Activated CD4-positive, alpha-beta T cell treated with anti-CD3 and anti-CD28 coated beads for 1 hour (primary cell): ENCODE data around the gene CZIB.

Source experiments
- DNase-seq: peaks from one replicate; pipeline ENCODE4 v3.0.0-alpha.2; 2020

CZIB gene

DNA sequence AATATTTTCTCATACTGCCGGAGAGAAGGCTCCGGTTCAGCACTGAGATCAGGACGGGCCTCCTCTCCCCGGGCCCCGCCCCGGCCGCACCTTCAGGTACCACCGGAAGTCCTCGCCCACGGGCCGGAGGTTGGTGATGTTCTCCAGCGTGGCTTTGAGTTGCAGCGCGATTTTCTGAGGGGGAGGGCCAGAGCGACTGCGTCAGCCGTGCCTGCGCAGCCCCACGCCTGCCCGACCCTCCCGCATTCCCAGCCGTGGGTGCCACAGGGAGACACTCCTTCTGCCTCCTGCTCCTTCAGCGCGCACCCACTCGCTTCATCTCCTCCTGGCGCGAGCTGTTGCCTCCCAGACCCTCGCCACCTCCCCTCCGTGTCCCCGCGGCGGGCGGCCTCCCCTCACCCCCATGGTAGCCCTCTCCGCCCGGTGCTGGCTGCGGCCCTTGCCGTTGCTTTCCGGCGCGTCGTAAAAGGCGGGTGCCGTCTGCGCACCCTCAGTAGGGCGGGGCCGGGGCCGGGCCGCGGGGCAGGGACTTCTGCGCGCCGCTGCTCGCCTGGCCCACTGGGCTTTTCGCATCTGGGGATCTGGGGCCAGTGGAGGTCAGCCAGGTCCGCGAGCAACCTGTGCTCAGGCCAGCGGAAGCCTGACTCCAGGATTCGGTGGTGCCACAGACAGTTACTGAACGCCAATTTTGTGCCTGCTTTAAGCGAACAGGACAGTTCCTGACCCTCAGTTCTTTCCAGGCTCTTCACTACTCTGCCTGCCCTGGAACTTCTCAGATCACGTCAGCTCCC lies at the start of gene CZIB:
Gene CZIB (minus strand): TSS at position 464 of the 791 bp plus-strand sequence. CDS start 59 bp downstream, at position 405.
- DNase-seq = peak; percentile 83

DNA sequence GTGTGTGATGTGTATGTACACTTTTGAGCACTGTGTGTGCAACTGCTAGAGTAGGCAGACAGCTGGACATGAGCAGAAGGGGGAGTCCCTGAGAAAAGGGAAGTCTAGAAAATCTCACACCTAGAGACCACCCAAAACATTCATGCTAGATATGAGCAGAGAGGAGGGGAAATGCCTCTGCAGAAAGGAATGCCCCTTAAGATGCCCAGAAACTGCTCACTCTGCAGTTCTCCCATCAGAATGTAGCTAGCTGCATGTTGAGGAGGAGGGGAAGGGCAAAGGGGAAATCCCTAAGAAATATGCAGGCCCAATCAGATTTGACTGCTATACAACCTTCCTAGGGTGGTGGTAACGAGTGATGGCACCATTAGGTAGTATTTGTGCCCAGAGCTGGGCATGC lies 49.7 kb upstream of the CZIB start:
- DNase-seq = no peak

DNA sequence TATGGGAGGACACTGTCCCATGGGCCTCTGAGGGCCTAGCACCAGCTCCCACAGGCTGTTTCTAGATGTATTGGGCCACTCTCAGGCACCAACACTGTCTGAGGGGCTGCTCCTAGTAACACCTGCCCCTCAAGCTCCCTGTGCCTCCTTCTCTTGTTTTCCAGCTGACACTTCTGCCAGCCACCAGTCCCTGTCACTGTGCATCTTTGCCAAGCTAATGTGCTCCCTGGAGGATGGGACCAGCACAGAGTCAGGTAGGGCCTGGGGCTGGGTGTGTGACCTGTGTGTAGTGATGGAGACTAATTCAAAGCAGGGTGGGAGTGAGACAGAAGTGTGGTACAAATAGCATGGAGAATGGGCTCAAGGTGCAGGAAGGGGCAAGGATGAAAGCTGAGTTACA lies 47.3 kb upstream of the CZIB start:
- DNase-seq = no peak

DNA sequence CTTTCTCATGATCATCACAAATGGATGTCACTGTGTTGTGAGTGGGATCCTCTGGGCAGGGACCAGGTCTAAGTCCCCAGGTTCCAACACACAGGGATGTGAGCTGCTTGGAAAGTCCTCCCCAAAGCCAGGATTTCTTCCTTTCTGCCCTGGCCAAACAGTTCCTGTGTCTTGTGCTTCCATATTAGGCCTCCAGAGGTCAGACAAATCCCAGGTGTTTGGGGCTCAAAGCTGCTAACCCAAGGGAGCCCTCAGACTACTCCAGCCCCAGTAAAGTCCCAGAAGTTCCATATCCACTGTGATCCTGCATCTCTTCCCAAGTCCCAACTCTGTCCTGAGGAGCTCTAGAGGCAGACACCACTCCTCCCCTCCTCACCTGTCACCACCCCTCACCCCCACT lies 45.6 kb upstream of the CZIB start:
- DNase-seq = no peak

DNA sequence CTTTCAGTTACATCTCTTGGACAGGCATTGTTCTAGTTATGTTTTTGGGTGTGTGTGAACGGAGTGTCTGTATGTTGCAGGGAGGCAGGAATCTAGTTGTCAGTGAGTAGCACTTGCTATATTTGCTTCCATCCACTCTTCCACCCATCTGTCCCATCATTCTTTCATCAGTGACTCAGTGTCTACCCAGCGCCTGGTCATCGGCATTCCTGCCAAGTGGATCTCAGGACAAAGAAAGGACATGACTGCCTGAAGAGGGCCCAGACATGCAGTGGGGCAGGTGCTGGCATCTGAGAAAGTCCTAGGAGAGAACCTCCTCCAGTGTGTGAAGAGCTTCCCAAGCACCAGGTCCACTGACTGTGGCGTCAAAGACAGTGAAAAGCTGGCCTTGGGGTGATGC lies 45.1 kb upstream of the CZIB start:
- DNase-seq = no peak

DNA sequence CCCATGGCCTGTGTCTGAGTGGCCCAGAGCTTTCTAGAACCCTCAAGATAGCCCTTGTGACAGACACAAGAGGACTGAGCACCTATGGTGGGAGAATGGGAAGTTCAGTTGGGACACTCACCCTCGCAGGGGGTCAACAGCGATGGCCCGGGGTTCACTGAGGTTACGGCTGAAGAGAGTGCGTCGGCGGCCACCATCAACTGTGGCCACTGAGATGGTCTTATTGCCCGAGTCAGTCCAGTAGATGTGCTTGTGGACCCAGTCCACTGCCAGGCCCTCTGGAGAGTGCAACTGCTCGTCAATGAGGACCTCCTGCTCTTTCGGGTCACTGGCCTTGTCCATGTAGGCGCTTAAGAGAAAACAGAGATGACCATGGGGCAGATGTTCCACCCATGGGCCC lies 43.6 kb upstream of the CZIB start:
- DNase-seq = no peak

DNA sequence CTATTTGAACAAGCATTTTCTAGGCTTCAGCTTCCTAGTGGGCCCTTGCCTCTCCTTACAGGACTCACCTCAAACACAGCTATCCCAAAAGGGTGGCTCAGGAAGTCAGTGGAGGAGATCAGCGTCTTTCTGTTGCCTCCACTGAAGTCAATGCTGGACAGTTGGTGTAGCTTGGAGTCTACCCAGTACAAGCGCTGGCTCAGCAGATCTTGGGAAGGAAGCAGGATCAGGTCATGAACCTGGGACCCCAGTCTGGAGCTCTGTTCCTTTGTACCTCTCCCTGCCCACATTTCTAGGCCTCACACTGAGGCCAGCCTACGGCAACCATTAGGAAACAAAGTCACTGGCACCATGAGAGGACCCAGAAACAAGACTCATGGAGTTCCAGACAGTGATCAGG lies 41.6 kb upstream of the CZIB start:
- DNase-seq = no peak

DNA sequence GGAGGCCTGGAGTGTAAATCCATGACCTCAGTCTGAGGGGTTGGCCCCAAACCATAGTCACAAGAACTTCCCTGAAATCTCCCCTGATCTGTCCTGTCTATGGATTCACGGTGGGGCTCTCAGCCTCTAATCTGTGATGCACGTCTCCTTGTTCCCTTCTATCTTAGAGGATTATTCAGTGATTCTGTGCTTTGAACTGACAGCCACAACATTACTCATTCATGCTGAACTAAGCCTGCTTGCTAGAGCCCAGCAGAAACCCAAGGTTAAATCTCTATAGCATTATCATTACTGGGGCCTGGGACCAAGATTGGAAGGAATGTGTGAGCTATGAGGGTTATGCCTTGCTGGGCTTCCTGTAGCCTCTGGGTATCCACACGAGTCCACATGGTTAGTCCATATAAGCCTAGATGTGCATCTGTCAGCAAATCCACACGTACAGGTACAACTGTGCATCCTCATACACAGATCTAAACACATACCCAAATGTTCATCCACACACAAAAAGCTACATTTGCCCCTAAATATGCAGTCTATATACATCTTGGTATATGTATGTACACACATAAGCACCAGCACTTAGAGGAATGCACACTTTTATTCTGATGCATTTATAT lies 40.3 kb upstream of the CZIB start:
- no peak for DNase-seq

DNA sequence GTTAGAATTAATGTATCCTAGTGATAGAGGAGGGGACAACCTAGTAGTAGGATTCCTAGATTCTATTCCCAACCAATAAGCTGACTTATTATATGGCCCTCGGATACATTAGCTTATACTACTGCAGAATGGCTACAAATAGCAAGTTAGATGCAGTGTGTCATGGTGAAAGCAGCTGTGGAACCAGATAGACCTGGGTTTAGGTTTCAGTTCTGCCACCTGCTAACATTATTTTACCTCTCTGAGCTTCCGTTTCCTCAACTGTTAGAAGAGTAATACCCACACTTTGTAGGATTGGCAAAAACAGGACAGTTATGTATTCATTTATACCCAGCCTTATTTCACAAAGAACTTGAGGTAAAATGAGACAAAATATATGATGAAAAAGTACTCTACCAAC lies 39.5 kb upstream of the CZIB start:
- DNase-seq = no peak

DNA sequence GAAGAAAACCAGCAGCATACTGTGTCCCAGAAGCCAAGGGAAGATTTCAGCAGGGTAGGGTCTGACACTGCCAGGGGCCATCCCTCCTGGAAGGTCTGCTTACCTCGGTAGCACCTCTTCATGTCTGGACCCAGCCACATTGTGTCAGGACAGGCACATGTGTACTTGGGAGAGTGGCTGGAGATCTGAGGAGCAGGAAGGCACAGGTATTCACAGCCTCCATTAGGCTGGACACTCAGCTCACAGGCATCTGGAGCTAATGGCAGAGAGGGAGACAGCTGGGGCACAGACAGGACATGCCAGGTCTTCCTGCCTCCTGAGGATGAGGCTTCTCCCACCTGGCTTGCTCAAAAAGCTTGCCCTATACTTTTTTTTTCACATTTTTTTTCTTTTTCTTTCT lies 37.8 kb upstream of the CZIB start:
- DNase-seq = no peak

DNA sequence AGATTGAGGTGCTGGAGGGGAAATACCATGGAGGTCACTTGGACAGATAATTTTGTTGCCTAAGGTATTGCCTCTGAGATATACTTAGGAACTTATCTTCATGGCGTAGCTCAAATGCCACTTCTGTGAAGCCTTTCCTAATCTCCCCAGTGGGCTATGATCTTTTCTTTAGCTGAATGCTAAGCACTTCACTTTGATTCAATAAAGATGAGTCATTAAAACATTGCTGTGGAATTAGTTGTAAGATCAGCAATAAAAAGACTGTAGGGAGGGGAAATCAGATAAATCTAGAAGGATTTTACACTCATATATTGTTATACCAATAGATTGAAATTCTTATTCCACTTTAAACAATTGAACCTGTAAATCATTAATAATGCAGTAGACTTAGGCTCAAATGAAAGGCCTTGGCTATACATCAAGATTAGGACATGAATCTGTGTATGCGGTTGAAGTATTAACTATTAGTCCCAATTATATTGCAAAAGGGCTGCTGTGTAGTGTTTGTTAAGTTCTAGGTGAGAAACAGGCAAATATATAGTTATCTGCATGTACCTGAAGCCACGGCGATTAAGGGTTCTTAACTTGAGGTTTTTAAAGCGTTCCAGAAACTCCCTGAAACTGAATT lies 37.1 kb upstream of the CZIB start:
- no peak for DNase-seq

DNA sequence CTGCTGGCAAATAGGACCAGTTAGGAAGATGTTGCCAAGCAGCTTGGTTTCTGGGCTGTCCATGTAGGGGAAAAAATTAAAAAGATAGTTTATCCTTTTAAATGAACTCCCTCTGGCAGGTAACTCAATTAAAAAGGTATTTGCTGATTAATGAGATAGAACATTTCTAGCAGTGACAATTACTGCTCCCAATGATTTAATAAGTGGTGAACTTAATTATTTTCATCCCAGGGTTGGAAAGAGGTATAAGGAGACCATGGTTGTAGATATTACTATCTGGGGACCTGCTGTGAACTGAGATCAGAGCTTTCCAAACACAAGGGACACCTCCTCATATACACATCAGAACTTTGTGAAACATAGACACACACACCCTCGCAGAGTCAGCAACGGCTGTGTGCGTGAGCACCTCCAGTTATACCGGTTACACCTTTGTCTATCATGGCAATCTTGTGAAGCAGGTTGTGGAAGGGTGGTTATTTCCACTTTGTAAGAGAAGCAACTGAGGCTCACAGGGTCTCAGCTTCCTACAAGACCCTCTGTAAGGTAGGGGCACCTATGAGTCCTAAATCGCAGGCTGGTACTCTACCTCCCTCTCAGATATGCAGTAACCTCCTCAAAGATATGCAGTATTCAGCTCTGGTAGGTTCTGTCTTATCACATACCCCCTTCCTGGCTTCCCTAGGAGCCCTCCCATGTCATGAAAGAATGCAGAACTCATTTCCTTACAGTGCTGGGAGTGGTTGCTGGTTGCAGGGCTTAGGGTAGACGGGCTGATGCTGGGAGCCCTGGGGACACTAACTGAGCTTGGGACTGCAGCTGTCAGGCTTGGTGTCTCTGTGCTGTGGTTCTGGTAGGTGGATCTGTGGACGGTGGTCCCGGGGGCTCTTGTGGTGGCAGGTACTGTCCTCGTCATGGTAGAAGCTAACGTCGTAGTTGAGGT lies 36.3 kb upstream of the CZIB start:
- DNase-seq = no peak

DNA sequence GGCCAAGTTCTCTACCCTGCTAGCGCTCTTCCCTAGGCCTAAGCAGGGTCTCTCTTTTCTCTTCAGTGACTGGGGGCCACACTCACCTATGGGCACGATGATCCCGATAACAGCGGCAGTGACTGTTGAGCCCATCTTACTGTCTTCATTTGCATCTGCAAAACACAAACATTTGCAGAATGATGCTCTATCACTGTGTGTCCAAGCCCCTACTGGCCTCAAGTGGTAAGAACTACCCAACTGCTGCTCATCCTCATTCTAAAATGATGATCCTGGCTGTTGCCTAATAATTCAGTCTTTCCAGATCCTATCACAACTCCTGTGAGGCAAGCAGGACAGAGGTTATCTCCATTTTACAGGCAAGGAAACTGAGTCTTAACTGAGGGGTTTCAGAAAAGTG lies 34.6 kb upstream of the CZIB start:
- DNase-seq = no peak

DNA sequence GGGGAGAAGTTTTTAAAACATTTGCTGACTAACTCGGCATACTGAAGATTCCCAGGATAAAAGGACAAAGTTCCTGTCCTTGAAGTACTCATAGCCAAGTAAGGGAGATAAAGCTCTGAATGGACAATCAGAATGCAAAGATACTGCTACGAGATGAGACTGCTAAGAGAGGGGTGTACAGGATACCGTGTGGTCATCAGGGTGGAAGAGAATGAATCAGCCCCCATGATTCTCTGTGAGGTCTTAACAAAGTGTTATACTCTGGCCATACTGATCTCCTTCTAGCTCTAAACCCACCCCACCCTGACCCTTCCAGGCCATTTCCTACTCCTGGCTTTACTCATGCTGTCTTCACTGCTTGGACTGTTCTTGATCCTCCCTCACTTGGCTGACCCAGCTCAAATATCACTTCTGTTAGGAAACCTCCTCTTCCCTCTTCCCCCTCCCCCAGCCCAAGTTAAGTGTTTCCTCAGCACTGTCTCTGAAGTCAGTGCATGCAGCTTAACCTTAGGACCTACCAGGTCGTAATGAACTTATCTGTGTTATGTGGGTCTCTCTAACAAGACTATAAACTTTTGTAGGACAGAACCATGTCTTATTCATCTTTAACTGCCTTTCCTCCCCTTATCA lies 33.7 kb upstream of the CZIB start:
- DNase-seq = no peak

DNA sequence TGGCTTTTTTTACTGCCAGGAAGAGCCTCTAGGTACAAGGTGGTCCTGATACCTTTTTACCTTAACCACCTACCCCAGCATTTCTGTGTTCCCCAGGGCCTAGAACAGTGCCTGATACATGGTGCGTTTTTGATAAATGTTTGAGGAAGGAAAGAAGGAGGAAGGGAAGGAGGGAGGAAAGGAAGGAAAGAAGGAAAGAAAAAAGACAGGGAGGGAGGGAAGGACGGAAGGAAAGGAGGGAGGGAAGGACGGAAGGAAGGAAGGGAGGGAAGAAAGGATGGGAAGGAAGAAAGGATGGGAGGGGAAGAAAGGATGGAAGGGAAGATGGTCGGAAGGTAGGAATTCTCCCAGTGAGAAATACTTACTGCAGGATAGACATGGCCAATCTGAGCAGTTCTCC lies 29.9 kb upstream of the CZIB start:
- DNase-seq = no peak

DNA sequence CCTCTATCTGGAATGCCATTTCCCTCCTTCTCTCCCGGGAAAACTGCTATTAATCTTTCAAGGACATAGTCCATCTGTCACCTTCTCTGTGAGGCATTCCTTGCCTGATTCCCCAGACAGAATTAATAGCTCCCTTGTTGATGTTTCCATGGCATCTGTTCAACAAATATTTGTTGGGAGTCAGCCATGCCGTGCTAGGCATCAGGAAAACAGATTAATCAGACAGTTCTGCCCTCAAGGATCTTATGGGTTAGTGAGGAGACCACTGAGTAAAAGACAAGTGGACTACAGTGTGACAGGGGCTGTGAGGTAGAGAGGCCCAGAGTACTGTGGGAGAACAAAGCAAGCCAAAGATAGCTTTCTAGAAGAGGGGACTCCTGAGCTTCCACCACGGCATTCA lies 29.3 kb upstream of the CZIB start:
- DNase-seq = no peak

DNA sequence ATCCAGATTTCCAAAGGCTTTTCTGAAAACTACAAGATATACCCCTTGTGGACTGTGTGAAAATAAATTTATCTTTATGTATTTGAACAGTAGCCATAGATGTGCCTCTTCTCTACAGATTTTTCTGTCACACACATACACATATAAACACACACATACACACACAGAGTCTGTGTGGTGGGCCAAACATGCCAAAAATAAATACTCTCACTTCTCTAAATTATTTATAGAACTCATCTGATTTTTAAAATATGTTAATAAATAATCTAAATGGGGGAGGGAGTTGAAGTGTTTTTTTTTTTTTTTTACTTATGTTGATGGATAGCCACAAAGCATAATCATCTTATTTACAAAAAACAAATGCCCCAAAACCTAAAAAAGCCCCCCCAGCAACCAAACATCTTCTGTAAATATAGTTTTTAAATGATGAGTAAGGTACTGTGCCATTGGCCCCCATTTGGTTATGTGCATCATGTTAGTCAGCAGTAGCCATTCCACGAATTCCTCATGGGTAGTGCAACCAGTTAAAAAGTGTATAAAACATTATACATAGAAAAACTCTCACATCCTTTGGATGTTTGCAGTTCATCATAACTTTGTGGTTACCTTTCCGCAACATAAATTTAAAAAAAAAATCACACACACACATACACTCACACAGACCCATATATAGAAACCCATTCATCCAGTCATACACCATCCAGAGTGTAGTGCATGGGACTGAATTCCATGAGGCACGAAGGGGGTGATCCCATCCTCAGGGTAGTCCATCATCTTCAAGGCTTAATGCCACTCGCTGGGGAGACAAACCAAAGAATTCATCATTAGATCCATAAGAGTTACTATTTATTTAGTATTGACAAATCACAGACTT lies 26.1 kb upstream of the CZIB start:
- DNase-seq = no peak

DNA sequence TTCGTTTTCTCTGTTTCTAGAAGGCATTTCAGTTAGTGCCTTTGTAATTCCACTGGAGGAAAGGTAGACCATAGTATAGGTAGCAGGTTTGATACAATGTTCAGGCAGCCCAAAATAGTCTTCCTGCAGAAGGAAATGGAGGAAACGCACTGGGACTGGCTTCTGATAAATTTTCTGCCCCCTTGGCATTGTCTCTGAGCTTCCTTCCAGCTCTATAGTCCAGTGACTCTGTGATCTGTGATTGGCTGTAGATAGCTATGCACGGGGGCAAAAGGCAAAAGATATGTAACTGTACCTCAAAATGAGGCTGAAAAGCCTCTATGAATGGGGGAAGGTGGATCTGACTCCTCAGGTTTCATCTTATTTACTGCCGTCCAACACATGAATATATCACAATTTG lies 23.7 kb upstream of the CZIB start:
- no peak for DNase-seq

DNA sequence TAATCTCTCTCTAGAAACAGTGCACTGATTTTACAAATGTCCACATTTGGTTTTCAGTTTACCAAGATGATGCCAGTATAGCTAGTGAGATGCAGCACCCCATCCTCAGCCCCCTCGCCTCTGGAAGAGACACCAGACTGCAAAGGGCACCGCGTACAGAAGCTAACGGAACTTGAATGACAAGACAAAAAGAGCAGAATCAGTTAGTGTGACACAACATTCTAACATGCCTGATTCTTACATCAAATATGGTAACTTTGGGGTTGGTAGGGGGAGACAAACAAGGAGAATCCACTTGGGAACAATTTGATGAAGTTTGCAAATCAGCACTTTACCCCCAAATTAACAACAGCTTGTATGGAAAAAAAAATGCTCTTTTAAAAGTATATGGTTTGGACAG lies 21.9 kb upstream of the CZIB start:
- DNase-seq = no peak

DNA sequence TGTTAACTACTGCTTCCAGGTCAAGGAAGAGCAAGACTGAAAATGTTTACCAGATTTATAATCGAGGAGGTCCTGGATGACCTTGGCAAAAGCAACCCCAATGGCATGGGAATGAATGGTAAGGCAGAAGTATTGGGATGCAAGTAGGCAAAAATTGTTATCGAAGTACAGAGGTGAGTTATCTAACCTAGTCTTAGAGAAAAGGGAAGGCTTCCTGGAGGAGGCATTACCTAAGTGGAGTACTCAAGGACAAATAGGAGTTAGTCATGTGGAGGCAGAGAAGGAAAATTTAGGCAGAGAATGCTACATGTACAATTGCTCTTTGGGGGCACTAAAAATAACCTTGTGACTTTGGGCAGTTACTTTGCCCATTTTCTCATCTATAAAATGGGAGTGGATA lies 21.4 kb upstream of the CZIB start:
- DNase-seq = no peak
